Measurements from ENCODE around the gene P4HA2. TPM values are rescaled to one million over a fixed set of nuclear protein-coding genes. Genes with fewer than 3 reads are reported as not detected.

P4HA2 gene
- total RNA-seq, 4 donors from 2014 or later = 15.9 to 26.9 (median 22.8) TPM

- H3K4me1 ChIP-seq = peaks cover 0 to 84% (median 59%) of the 10 kb centered on the region in 4 donors
- no peak for DNase-seq (ENCODE audit: low spot score in 2 of 2)
Measured at GRCh38 chr5:132260051-132260450, 32.4 kb upstream of the P4HA2 start.

DNA sequence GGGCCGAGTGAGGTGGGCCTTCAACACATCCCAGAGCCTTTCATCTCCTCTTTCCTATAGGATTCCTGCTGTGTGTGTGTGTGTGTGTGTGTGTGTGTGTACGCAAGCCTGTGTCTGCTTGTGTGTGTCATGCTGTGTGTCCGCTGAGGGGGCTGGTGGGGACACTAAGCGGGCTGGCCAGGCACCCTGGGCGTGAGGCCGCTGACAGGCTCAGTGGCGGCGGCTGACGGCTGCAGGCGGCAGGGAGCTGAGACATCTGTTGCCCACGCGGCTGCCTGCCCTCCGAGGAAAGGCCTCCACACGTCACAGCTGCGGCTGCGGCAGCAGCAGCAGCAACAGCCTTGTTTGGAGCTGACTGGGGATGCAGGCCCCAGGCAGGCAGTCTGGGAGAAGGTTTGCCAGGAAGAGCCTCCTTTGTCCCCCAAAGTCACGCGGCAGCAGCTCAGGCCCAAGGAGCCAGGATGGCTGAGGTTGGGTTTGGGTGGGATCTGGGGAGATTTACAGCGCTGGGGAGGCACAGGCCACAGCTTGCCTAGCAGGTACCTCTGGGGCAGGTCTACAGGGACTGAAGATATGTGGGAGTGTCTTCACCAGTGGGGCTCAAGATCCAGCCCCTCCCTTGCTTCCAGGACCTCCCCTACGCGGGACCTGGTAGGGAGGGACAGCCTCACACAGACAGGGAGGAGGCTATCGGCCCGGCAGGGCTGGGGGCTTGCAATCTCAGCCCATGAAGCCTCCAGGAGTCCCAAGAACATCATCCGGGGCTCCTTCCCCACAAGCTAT is 31.6 kb upstream of the P4HA2 start:
- TF ChIP-seq, protein P1, sequence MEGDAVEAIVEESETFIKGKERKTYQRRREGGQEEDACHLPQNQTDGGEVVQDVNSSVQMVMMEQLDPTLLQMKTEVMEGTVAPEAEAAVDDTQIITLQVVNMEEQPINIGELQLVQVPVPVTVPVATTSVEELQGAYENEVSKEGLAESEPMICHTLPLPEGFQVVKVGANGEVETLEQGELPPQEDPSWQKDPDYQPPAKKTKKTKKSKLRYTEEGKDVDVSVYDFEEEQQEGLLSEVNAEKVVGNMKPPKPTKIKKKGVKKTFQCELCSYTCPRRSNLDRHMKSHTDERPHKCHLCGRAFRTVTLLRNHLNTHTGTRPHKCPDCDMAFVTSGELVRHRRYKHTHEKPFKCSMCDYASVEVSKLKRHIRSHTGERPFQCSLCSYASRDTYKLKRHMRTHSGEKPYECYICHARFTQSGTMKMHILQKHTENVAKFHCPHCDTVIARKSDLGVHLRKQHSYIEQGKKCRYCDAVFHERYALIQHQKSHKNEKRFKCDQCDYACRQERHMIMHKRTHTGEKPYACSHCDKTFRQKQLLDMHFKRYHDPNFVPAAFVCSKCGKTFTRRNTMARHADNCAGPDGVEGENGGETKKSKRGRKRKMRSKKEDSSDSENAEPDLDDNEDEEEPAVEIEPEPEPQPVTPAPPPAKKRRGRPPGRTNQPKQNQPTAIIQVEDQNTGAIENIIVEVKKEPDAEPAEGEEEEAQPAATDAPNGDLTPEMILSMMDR (IDR thresholded peaks at IDR 0.05) = peak in 1 of 5 experiments; percentile 21
- peak in 1 of 2 donors; percentile 84 for TF ChIP-seq EP300 (IDR thresholded peaks at IDR 0.05)
- TF ChIP-seq POLR2A (IDR thresholded peaks at IDR 0.05) = peak; percentile 23 to 55
- 28 to 34% methylated on average over 22 to 24 of the region's 24 CpGs for WGBS, 2 donors
- peaks cover 0 to 84% (median 51%) of the 10 kb centered on the region in 4 donors for H3K4me1 ChIP-seq
- no peaks in the 10 kb centered on the region for H3K9me3 ChIP-seq
- peak overlapping the region; percentile 63 to 86 (median 76) for H3K4me3 ChIP-seq
- H3K27ac ChIP-seq = peak overlapping the region; percentile 91 to 98 (median 96)
- DNase-seq (ENCODE audit: low spot score in 2 of 2) = peak; percentile 52 to 69
- peaks cover 0 to 8% (median 0%) of the 10 kb centered on the region in 3 donors for H3K36me3 ChIP-seq
- no peaks in the 10 kb centered on the region for H3K27me3 ChIP-seq

More at GRCh38 chr5:132260051-132260450, 32.4 kb upstream of the P4HA2 start:
- no peak for TF ChIP-seq EP300 (IDR thresholded peaks at IDR 0.05)
- no peak for TF ChIP-seq POLR2A (IDR thresholded peaks at IDR 0.05)
- TF ChIP-seq, protein P1 (IDR thresholded peaks at IDR 0.05) = no peak
- Histone ChIP-seq H3K9me3 (no peaks in the 10 kb centered on the region), H3K36me3 (peaks cover 0 to 8% (median 0%) of the 10 kb centered on the region in 3 donors), H3K27me3 (no peaks in the 10 kb centered on the region), H3K27ac (peak overlapping the region; percentile 91 to 98 (median 96)), H3K4me3 (peak overlapping the region in 2 of 4 donors; percentile 75 to 86)
- WGBS, 2 donors = 22 to 30% methylated on average over 6 of the region's 6 CpGs

- 27% methylated on average over 17 to 19 of the region's 19 CpGs for WGBS, 2 donors
- DNase-seq (ENCODE audit: low spot score in 2 of 2) = peak in 1 of 2 donors; percentile 48
- peaks cover 0 to 80% (median 42%) of the 10 kb centered on the region in 4 donors for H3K4me1 ChIP-seq
- H3K36me3 ChIP-seq = peaks cover 0 to 8% (median 0%) of the 10 kb centered on the region in 3 donors
- H3K27me3 ChIP-seq = no peaks in the 10 kb centered on the region
- no peak for TF ChIP-seq EP300 (IDR thresholded peaks at IDR 0.05)
- no peak for TF ChIP-seq POLR2A (IDR thresholded peaks at IDR 0.05)
- TF ChIP-seq, protein P1 (IDR thresholded peaks at IDR 0.05) = no peak
- H3K27ac ChIP-seq = peak overlapping the region; percentile 91 to 98 (median 96)
- no peaks in the 10 kb centered on the region for H3K9me3 ChIP-seq
- H3K4me3 ChIP-seq = peak overlapping the region; percentile 63 to 86 (median 76)
Measured at GRCh38 chr5:132258102-132259068, 30.7 kb upstream of the P4HA2 start.

DNA sequence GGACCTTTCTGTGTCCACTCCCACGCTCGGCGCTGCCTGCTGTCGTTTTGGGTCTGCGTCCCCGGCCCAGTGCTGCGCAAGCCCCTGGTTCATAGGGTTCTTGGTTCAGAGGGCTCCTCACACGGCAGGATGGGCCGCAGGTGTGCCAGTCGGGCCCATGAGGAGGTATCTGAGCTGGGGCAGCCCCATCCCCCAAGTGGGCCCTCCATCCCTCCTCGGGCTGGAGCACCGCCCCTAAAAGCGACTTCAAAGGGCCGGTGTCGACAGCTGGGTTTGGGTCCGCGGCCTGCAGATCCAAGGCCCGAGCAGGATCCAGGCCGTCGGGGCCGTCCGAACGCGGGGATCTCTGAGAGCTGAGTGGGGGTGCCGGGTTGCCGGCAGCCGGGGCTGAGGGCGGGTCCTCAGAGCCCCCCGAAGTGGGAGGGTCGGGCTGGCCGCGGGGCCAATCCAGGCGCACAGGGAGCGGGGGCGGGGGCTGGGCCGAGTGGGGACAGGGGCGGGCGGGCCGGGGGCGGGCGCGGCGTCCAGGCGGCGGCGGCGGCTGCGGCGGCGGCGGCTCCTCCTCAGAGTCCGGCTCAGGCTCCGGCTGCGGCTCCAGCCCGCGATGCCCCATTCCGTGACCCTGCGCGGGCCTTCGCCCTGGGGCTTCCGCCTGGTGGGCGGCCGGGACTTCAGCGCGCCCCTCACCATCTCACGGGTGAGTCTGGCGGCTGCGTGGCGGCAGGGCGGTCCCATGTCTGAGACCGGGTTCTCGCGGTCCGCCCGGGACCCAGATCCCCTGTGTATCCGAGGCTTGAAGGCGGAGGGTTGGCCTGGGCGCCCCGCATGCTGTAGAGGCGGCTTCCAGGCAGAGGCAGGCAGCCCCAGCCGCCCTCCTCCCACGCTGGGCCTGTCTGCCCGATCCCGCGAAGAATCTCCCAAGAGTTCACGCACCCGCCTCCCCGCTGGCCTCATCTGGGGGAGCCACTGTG is 29.8 kb upstream of the P4HA2 start, which contains the start of gene PDLIM4:
TSS of gene PDLIM4 (plus strand) at position 566 of the 971 bp plus-strand sequence. CDS start at position 605, 39 bp downstream.
- Histone ChIP-seq H3K36me3 (peaks cover 0 to 4% (median 0%) of the 10 kb centered on the region in 3 donors), H3K9me3 (no peaks in the 10 kb centered on the region), H3K27ac (peak within 1 kb of the TSS; percentile 91 to 98 (median 96)), H3K27me3 (no peaks in the 10 kb centered on the region), H3K4me3 (peak within 1 kb of the TSS; percentile 63 to 86 (median 76)), H3K4me1 (peaks cover 0 to 70% (median 34%) of the 10 kb centered on the region in 4 donors)
- no peak for DNase-seq (ENCODE audit: low spot score in 2 of 2)
- 9 to 41% methylated on average over 15 to 62 of the region's 88 CpGs for WGBS, 2 donors
- TF ChIP-seq EP300 (IDR thresholded peaks at IDR 0.05) (peak in 1 of 2 donors; percentile 78), POLR2A (IDR thresholded peaks at IDR 0.05) (peak in 1 of 2 donors; percentile 65)
- TF ChIP-seq, protein P1 (IDR thresholded peaks at IDR 0.05) = no peak
